NCI-H187 (cell line): Measurements from ENCODE around the gene IFT57.

Experiments
- DNase-seq, 2 experiments: peaks; one replicate each; lab custom pipeline; 2025; lab: John Stamatoyannopoulos, UW

Gene IFT57

DNA sequence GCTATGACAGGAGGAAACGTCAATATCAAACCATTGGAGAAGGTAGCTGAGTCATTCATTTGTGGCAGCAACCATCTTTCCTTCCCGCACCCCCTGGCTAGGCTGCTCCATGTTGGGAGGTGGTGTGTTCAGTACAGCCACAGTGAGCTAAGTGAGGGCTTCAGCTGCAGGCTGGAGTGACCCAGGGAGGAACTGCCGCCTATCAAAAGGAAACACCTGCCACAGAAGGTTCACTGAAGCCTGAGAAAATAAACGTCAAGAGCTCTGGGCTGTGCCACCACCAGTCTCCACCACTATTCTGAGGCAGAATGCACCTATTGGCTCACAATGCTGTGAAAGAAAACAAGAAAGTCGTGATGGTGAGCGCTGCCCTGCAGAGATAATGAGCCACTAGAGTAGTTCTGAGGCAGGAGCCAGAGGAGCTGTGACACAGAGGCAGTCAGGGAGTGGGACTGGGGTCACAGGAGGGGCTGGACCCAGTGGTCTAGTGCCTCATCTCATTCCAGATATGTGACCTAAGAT is 96.6 kb downstream of the IFT57 start:
- peak; percentile 44 to 59 for DNase-seq

DNA sequence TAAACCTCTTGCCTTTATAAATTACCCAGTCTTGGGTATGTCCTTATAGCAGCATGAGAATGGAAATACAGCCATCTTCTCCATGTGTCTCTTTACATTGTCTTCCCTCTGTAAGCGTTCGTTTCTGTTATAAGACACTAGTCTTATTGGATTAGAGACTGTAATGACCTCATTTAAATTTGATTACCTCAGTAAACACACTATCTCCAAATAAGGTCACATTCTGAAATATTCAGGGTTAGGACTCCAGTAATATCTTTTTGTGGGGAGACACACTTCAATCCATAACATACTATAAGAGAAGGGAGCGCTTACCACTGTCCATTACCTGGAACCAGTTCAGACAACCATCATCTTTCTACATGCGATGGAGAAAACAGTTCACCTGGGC is 97.1 kb downstream of the IFT57 start:
- no peak for DNase-seq

DNA sequence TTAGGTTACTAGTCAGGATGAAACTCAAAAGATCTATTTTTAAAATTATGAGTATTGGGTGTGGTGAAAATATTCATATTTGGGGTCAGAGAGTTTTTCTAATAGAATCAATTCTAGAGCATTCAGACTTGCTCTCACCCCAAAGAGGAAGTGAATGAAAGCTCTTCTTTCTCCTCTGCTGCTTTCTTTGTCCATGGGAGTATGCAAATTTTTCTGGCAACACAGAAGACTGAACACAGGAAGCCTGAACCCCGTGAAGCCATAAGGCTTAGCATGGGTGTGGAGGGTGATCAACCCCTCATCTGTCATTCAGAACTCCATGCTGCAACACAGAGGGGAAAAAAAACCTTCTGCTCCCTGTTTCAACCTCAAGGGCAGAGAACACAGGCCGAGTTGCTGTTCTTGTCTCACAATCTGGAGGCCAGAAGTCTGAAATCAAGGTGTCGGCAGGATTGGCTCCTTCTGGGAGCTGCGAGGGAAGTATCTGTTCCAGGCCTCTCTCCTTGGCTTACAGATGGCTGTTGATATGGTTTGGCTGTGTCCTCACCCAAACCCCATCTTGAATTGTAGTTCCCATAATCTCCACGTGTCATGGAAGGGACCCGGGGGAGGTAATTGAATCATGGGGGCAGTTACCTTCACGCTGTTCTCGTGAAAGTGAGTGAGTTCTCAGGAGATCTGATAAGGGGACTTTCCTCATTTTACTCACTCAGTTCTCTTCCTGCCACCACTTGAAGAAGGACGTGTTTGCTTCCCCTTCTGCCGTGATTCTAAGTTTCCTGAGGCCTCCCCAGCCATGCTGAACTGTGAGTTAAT is 97.7 kb downstream of the IFT57 start:
- DNase-seq, result no peak

DNA sequence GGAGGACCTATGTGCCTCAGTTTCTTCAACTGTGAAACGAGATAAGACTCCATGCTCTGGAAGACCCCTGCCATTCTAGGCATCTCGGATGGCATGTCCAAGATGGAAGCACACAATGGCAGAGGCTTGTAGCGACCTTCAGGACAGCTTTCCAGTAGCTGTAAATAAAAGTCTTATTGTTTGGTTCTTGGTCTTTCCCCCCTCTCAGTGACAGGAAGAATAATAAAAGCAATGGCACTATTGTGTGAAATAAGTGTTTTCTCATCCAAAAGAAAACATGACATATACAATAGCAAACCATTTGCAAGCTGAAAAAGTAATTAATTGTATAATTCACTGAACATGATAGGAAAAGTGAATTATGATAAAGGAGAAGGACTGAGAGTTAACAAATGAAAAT is 98.9 kb downstream of the IFT57 start:
- DNase-seq, result no peak

DNA sequence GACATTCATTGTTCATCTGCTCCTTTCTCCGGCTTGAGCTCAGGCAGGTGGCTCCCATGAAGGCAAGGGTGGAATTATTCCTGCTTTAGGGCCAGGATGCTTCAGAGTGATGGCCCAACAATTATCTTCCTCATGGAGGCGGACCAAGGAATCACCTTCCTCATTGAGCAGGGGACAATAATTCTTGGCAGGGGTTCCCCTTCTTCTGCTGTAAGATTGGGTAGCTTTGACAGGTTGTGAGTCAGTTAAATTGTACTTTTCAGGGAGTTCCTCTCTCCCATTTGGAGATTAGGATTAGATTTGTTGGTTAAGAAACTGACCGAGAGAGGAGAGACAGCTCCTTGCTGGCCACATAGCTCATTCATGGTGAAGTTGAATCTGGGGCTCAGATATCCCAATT is 99.9 kb downstream of the IFT57 start:
- DNase-seq, result no peak

DNA sequence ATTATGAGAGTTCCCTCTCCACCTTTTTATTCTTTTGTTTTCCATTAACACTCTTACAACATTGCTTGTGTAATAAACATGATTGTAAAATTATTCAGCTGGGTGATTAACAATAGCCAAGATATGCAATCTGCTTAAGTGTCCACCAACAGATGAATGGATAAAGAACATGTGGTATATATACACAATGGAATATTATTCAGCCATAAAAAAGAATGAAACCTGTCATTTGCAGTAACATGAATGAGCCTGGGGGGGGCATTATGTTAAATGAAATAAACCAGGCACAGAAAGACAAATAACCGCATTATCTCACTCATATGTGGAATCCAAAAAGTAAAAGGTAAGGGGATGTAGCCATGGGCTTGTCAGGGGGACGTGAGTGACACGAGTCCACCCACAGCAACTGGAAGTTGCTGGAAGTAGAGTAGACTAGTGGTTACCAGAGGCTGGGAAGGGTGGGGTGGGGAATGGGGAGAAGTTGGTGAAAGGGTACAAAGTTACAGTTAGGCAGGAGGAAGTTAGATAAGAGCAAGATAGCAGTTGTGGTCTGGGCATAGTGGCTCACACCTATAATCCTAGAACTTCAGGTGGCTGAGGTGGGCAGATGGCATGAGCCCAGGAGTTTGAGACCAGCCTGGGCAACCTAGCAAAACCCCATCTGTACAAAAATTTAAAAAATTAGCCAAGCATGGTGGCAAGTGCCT is 102.7 kb downstream of the IFT57 start:
- no peak for DNase-seq

DNA sequence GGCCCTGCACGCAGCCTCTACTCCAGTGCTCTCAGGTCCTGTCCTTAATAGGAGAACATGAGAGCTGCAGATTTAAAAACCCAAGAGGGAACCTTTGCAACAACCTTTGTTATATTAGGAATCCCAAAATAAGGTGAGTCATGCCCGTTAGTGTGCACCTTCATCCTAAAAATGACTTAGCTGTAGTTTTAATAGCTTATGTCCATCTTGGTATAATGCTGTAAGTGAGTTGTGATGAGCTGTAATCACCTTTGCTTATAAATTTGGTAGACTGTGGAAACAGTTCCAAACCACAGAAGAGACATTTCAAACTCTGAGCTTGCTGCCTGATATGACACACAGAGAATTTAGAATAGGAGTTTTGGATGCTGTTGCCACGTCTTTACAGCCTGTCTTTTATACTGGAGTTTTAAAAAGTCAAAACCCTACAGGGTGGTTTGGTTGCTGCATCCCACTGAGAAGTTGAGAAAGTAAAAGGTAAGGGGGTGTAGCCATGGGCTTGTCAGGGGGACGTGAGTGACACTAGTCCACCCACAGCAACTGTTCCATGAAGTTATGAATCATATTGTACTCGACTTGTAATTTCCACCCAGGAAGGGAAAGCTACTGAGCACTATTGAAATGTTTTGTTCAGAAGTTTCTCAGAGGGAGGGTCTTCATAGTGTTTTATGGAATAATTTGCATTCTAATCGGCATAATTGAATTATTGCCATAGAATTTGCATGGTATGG is 104.0 kb downstream of the IFT57 start:
- no peak for DNase-seq

DNA sequence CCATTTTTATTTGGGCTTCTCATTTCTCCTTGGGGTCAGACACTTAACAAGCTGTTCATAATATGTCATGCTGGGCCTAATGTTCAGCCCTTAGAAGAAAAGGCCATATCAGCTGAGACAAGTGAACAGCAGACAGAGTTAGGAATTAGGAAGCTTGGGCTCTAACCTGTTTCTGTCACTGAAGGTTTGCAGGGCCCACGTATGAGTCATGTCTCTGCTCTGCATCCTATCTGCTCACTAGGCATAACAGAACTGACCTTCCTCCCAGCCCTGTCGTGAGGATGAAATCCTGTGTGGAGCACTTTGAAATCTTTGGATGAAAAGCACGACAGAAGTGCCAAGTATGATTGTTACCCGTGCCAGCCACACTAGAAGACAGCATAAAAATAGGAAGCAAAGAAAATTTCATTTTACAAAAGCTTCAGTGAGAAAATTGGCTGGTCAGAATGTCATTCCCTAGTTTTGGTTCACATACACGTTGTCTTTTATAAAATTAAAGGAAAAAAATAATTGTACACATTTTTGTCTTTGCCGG is 104.9 kb downstream of the IFT57 start:
- DNase-seq, result no peak

DNA sequence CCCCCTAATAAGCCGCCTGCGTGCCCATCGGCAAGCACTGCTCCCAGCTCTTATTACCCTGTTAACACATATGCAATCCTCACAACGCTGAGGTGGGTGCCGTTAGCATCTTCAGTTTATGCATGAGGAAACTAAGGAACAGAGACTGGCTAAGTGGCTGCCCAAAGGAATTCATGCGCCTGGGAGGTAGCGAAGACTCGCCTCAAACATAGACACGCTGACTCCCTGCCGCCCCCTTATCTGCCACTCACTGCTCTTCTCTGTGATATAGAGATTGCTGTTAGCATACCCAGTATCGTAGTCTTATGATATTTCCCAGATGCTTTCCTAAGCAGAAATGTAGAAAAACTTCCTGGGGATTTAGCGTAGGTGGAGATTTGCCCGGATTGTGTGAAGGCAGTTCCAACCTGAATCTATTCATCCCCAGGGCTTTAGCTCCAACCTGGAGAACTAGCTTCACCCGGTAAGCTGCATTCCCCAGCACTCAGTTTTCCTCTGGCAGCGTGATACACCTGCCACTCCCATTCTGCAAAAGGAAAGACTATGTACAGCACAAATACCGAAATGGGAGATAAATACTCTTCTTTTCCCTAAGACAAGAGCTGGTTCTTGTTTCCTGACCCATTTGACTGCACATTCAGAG is 107.7 kb downstream of the IFT57 start:
- DNase-seq, result no peak

DNA sequence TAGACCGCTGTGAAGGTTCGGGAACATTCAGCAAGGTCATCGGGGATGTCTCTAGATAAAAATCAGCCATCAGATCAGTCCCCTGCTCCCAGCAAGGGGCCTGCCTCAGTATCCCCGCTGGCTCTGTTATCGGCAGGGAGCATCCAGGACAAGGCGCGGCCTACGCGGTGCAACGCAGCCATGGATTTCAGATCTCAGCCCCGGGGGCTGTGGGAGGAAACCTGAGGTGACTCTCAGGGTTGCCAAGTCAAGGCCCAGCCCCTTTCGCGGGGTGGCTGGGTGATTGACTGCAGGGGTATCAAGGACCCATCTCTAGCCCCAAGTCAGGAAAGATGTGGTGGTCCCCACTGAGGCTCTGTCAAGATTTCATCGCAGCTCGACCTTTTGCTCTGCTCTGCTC is 108.2 kb downstream of the IFT57 start:
- DNase-seq, result no peak

DNA sequence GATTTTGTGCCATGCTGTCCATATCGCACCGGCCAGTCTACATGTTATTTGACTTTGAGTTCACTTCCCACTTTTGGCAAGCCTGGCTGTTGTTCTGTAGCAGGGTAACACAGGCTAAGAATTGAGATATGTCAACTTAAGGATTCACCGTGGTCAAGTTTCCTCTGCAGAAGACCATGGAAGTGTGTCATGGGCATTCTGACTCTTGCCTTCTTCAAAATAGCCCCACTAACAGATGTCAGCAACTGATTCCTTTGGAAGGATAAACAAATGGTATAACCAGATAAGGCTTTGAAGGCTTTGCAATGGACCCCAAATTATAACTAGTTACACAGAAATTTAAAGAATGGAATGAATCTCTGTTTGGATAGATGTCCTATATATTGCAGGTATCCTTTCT is 111.3 kb downstream of the IFT57 start:
- DNase-seq, result no peak
